ENCODE results near the gene IFNLR1.

IFNLR1 gene

GRCh38 chr1:24205345-24206082, 18.4 kb upstream of the IFNLR1 start:
- no peak for DNase-seq

GRCh38 chr1:24204116-24204515, 17.0 kb upstream of the IFNLR1 start:
- DNase-seq = no peak

GRCh38 chr1:24203404-24203803, 16.3 kb upstream of the IFNLR1 start:
- DNase-seq = no peak

- no peak for DNase-seq
Measured at GRCh38 chr1:24202987-24203386, 15.9 kb upstream of the IFNLR1 start.

GRCh38 chr1:24202556-24202955, 15.5 kb upstream of the IFNLR1 start:
- DNase-seq = no peak

- DNase-seq = peak in 1 of 2 experiments; percentile 25
Measured at GRCh38 chr1:24201941-24202440, 14.9 kb upstream of the IFNLR1 start.

GRCh38 chr1:24199291-24199900, 12.3 kb upstream of the IFNLR1 start:
- peak; percentile 23 to 49 for DNase-seq

GRCh38 chr1:24198766-24199165, 11.7 kb upstream of the IFNLR1 start:
- no peak for DNase-seq

- no peak for DNase-seq
Measured at GRCh38 chr1:24195874-24196273, 8.8 kb upstream of the IFNLR1 start.

GRCh38 chr1:24195136-24195535, 8.0 kb upstream of the IFNLR1 start:
- no peak for DNase-seq

GRCh38 chr1:24193046-24193445, 6.0 kb upstream of the IFNLR1 start:
- DNase-seq = no peak

GRCh38 chr1:24191860-24192259, 4.8 kb upstream of the IFNLR1 start:
- no peak for DNase-seq

GRCh38 chr1:24190983-24191461, 3.9 kb upstream of the IFNLR1 start:
- no peak for DNase-seq

GRCh38 chr1:24189528-24189927, 2.4 kb upstream of the IFNLR1 start:
- DNase-seq = no peak

- no peak for DNase-seq
Measured at GRCh38 chr1:24186711-24186992, 437 bp downstream of the IFNLR1 start.

GRCh38 chr1:24186031-24186710, 918 bp downstream of the IFNLR1 start:
- DNase-seq = no peak

GRCh38 chr1:24185076-24185475, 2.0 kb downstream of the IFNLR1 start:
- no peak for DNase-seq

GRCh38 chr1:24182061-24182460, 5.0 kb downstream of the IFNLR1 start:
- DNase-seq = no peak

- no peak for DNase-seq
Measured at GRCh38 chr1:24181619-24182018, 5.5 kb downstream of the IFNLR1 start.

GRCh38 chr1:24180676-24181075, 6.4 kb downstream of the IFNLR1 start:
- DNase-seq = no peak

GRCh38 chr1:24179251-24179840, 7.7 kb downstream of the IFNLR1 start:
- no peak for DNase-seq

GRCh38 chr1:24178407-24178806, 8.7 kb downstream of the IFNLR1 start:
- no peak for DNase-seq

- DNase-seq = no peak
Measured at GRCh38 chr1:24177161-24177560, 9.9 kb downstream of the IFNLR1 start.

Measured in NCI-H1930 (cell line).